Activated CD4-positive, alpha-beta T cell treated with anti-CD3 and anti-CD28 coated beads for 1 hour (primary cell): ENCODE results near the gene CLEC3B.

Experiments used
- DNase-seq: peaks from one replicate; pipeline ENCODE4 v3.0.0-alpha.2; 2020

The CLEC3B gene

GRCh38 chr3:45003859-45004258, 22.2 kb upstream of the CLEC3B start:
- no peak for DNase-seq

- DNase-seq: no peak
Observed at GRCh38 chr3:45007091-45007490, 19.0 kb upstream of the CLEC3B start.

GRCh38 chr3:45008117-45008516, 18.0 kb upstream of the CLEC3B start:
- no peak for DNase-seq

GRCh38 chr3:45009868-45010267, 16.2 kb upstream of the CLEC3B start:
- no peak for DNase-seq

GRCh38 chr3:45010811-45011333, 15.2 kb upstream of the CLEC3B start:
- DNase-seq: no peak

GRCh38 chr3:45011756-45012508, 14.2 kb upstream of the CLEC3B start:
- DNase-seq: no peak

GRCh38 chr3:45012577-45012976, 13.5 kb upstream of the CLEC3B start:
- DNase-seq: no peak

GRCh38 chr3:45016916-45017315, 9.2 kb upstream of the CLEC3B start:
- DNase-seq: no peak

GRCh38 chr3:45017821-45018220, 8.3 kb upstream of the CLEC3B start:
- DNase-seq: no peak

GRCh38 chr3:45020534-45020933, 5.6 kb upstream of the CLEC3B start:
- DNase-seq: no peak

- DNase-seq: no peak
Observed at GRCh38 chr3:45021524-45022297, 4.4 kb upstream of the CLEC3B start.

- DNase-seq: no peak
Observed at GRCh38 chr3:45023675-45024074, 2.4 kb upstream of the CLEC3B start.

GRCh38 chr3:45024542-45025255, 1.4 kb upstream of the CLEC3B start:
- no peak for DNase-seq

GRCh38 chr3:45026957-45027356, 854 bp downstream of the CLEC3B start:
- DNase-seq: no peak

- DNase-seq: no peak
Observed at GRCh38 chr3:45027441-45027840, 1.3 kb downstream of the CLEC3B start.

GRCh38 chr3:45029216-45029615, 3.1 kb downstream of the CLEC3B start:
- DNase-seq: no peak

GRCh38 chr3:45029661-45030060, 3.6 kb downstream of the CLEC3B start:
- DNase-seq: no peak

GRCh38 chr3:45031531-45031930, 5.4 kb downstream of the CLEC3B start:
- no peak for DNase-seq

- DNase-seq: no peak
Observed at GRCh38 chr3:45032113-45032512, 6.0 kb downstream of the CLEC3B start.

GRCh38 chr3:45033791-45034190, 7.7 kb downstream of the CLEC3B start:
- no peak for DNase-seq

- no peak for DNase-seq
Observed at GRCh38 chr3:45034612-45035252, 8.6 kb downstream of the CLEC3B start.

GRCh38 chr3:45035441-45036301, 9.6 kb downstream of the CLEC3B start:
- no peak for DNase-seq
